HEK293 (cell line): ENCODE results near the gene COMMD3.

ENCODE experiments used
- CTCF ChIP-seq: fragments of 450-650 bp; formaldehyde crosslinking; IDR thresholded peaks from 2 replicates; pipeline ENCODE4 v1.5.1; 2016; ENCODE audit warnings: missing biosample characterization, missing genetic modification characterization
- YY1 ChIP-seq: fragments of 450-650 bp; formaldehyde crosslinking; IDR thresholded peaks from 2 replicates; pipeline ENCODE4 v1.5.1; 2018; ENCODE audit warnings: missing biosample characterization, missing genetic modification characterization

GRCh38 chr10:22310928-22311327, 5.3 kb upstream of the COMMD3 start:
- no peak for TF ChIP-seq CTCF (tag by site-specific recombination)
- no peak for TF ChIP-seq YY1
